Measurements from ENCODE around the gene SOX4.

Gene SOX4

GRCh38 chr6:21593927-21594415 is 420 bp downstream of the SOX4 start (continued):
- TF ChIP-seq ZNF184 (tag by site-specific recombination; IDR thresholded peaks at IDR 0.05) (no peak), ZBTB26 (tag by site-specific recombination; optimal IDR thresholded peaks at IDR 0.05) (no peak), ZNF155 (tag by site-specific recombination; IDR thresholded peaks at IDR 0.05) (no peak), ZNF169 (tag by site-specific recombination; IDR thresholded peaks at IDR 0.05) (no peak), ZNF274 (IDR thresholded peaks at IDR 0.05; ENCODE audit: low read length) (no peak), ZNF274 (tag by site-specific recombination; IDR thresholded peaks at IDR 0.05; ENCODE audit: borderline replicate concordance) (no peak), ZNF138 (tag by site-specific recombination; IDR thresholded peaks at IDR 0.05; ENCODE audit: borderline replicate concordance) (no peak), TRIM28 (IDR thresholded peaks at IDR 0.05; ENCODE audit: borderline replicate concordance, low read length) (0 out of 2 replicates have a peak, but pooled peaks have one; percentile 20), ZNF341 (tag by site-specific recombination; IDR thresholded peaks at IDR 0.05; ENCODE audit: low read depth) (no peak), ZNF157 (tag by site-specific recombination; IDR thresholded peaks at IDR 0.05) (no peak), OSR2 (tag by site-specific recombination; IDR thresholded peaks at IDR 0.05) (no peak), ZNF707 (tag by site-specific recombination; IDR thresholded peaks at IDR 0.05) (no peak), ZNF280C (tag by site-specific recombination; IDR thresholded peaks at IDR 0.05) (no peak), ZNF621 (tag by site-specific recombination; IDR thresholded peaks at IDR 0.05) (no peak), ZBTB8A (tag by site-specific recombination; IDR thresholded peaks at IDR 0.05) (no peak), ZNF391 (tag by site-specific recombination; IDR thresholded peaks at IDR 0.05; ENCODE audit: borderline replicate concordance, low read depth) (no peak), SP7 (tag by site-specific recombination; IDR thresholded peaks at IDR 0.05) (no peak), ZNF362 (tag by site-specific recombination; IDR thresholded peaks at IDR 0.05) (peak; percentile 6; the same call in 1 of the 2 replicates), ZNF513 (tag by site-specific recombination; IDR thresholded peaks at IDR 0.05) (0 out of 2 replicates have a peak, but pooled peaks have one; percentile 12), ZNF571 (tag by site-specific recombination; IDR thresholded peaks at IDR 0.05) (no peak), ZNF174 (tag by site-specific recombination; IDR thresholded peaks at IDR 0.05) (no peak), ZNF692 (tag by site-specific recombination; IDR thresholded peaks at IDR 0.05) (no peak), ZNF423 (tag by site-specific recombination; IDR thresholded peaks at IDR 0.05) (no peak), ZFHX2 (tag by site-specific recombination; conservative IDR thresholded peaks at IDR 0.05) (peak; percentile 39; the same call in 1 of the 2 replicates), PRDM1 (tag by site-specific recombination; IDR thresholded peaks at IDR 0.05) (peak; percentile 37; the same call in 1 of the 2 replicates), ZNF366 (tag by site-specific recombination; conservative IDR thresholded peaks at IDR 0.05) (peak; percentile 20; the same call in 1 of the 2 replicates), ZNF544 (tag by site-specific recombination; IDR thresholded peaks at IDR 0.05) (no peak), ZNF37A (tag by site-specific recombination; IDR thresholded peaks at IDR 0.05) (no peak), ZBTB17 (tag by site-specific recombination; IDR thresholded peaks at IDR 0.05) (0 out of 2 replicates have a peak, but pooled peaks have one; percentile 14), ZNF214 (tag by site-specific recombination; IDR thresholded peaks at IDR 0.05; ENCODE audit: borderline replicate concordance) (no peak), ZNF202 (tag by site-specific recombination; IDR thresholded peaks at IDR 0.05; ENCODE audit: borderline replicate concordance) (no peak), TCF7L2 (IDR thresholded peaks at IDR 0.05; ENCODE audit: borderline replicate concordance, low read depth, low read length) (no peak), ZNF112 (tag by site-specific recombination; IDR thresholded peaks at IDR 0.05) (no peak), REPIN1 (tag by site-specific recombination; IDR thresholded peaks at IDR 0.05; ENCODE audit: low read depth) (no peak)
